IPS-20b (cell line): ENCODE measurements around the gene SPATC1L.

ENCODE experiments used
- H3K27ac ChIP-seq: one replicate; pipeline ENCODE4 v1.5.1; 2013; ENCODE audit warnings: low read length
- H3K27me3 ChIP-seq: 2 replicates; pipeline ENCODE4 v1.6.1; 2013; ENCODE audit warnings: mild to moderate bottlenecking, low read length, inconsistent platforms; ENCODE audit not compliant: insufficient read depth
- H3K36me3 ChIP-seq: 2 replicates; pipeline ENCODE4 v1.6.1; 2013; ENCODE audit warnings: low read depth, mild to moderate bottlenecking, inconsistent platforms, low read length, moderate library complexity; ENCODE audit not compliant: insufficient read depth
- H3K4me1 ChIP-seq: 2 replicates; pipeline ENCODE4 v1.6.1; 2013; ENCODE audit warnings: mild to moderate bottlenecking, control low read depth, inconsistent platforms, low read length, moderate library complexity; ENCODE audit not compliant: insufficient read depth
- H3K4me3 ChIP-seq: 2 replicates; pipeline ENCODE4 v1.5.1; 2013; ENCODE audit warnings: mild to moderate bottlenecking, low read length, inconsistent platforms
- H3K9ac ChIP-seq: 2 replicates; pipeline ENCODE4 v1.6.1; 2013; ENCODE audit warnings: low read depth, mild to moderate bottlenecking, inconsistent platforms, low read length, moderate library complexity
- H3K9me3 ChIP-seq: 2 replicates; pipeline ENCODE4 v1.6.1; 2013; ENCODE audit warnings: mild to moderate bottlenecking, low read depth, low read length, inconsistent platforms; ENCODE audit not compliant: insufficient read depth

SPATC1L gene

DNA sequence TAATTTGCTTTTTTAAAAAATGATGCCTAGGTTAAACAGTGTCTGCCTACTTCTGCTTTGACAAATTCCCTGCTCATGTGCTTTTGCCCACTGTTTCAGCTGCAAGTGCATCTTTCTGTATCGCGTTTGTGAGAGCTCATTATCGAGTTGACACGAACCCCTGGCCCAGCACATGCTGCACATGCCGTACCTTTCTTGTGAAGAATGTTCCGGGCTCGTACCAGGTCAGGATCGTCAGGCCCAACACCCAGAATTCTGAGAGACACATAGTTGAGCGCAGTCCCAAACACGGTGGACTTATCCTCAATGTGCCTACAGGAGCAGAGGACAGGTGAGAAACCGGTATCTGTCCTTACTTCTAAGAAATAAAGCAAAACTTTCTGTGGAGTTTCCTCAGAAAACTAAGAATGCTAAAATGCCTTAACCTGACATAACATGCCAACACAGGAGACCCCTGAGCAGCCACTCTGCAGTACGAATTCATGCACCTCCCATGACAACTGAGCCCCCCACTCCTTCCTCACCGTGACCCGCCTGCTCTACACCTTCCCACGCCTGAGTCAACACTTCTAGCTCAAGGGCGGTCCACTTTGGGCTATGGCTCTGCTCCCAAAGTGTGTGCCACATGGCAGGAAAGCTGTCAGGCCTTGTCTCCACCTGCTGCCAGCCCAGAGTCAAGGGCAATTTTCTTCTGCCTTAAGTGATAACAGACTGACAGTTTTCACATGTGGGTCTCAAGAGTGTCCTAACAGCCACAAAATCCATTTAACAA is 37.6 kb upstream of the SPATC1L start:
- peaks cover 43% of the 10 kb centered on the region for H3K36me3 ChIP-seq
- no peak overlapping the region for H3K27ac ChIP-seq
- H3K9ac ChIP-seq = no peak overlapping the region
- no peak overlapping the region for H3K4me3 ChIP-seq
- no peaks in the 10 kb centered on the region for H3K27me3 ChIP-seq
- H3K9me3 ChIP-seq = peaks cover 4% of the 10 kb centered on the region; the same call in 1 of the 2 replicates
- H3K4me1 ChIP-seq = no peaks in the 10 kb centered on the region

DNA sequence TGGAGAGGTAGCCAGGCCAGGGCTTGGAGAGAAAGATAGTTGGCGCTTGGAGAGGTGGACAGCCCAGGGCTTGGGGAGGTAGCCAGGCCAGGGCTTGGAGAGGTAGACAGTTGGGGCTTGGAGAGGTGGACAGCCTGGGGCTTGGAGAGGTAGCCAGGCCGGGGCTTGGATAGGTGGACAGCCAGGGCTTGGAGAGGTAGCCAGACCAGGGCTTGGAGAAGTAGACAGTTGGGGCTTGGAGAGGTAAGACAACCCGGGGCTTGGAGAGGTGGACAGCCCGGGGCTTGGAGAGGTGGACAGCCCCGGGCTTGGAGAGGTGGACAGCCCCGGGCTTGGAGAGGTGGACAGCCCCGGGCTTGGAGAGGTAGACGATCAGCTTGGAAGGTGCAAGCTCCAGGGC is 36.6 kb upstream of the SPATC1L start:
- H3K9me3 ChIP-seq = 0 out of 2 replicates have a peak, but pooled peaks cover 4% of the 10 kb centered on the region
- H3K36me3 ChIP-seq = peaks cover 45% of the 10 kb centered on the region
- no peak overlapping the region for H3K4me3 ChIP-seq
- no peaks in the 10 kb centered on the region for H3K27me3 ChIP-seq
- no peaks in the 10 kb centered on the region for H3K4me1 ChIP-seq
- no peak overlapping the region for H3K9ac ChIP-seq
- no peak overlapping the region for H3K27ac ChIP-seq

DNA sequence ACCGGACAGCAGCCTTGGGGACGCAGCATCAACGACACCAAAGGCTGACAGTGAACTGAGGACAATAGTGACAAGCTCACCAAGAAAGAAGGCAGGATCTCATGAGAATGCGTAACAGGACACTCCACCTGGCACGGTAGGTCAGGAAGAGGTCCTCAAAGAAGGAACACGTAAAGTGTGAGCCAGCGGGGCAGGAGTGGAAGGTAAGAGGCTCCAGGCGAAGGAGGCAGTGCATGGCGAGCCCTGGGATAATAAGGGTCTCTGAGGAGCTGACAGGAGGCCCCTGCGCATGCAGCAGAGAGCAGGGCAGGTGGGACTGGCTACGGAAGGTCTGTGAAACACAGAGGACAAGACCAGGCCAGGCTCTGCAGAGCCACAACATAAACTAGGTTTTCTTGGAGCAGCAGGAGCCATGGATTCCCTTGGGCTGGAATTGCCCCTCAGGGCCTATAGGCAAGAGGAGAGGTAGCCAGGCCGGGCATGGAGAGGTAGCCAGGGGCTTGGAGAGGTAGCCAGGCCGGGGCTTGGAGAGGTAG is 36.1 kb upstream of the SPATC1L start:
- H3K9me3 ChIP-seq = 0 out of 2 replicates have a peak, but pooled peaks cover under 1% of the 10 kb centered on the region
- H3K27ac ChIP-seq = no peak overlapping the region
- no peak overlapping the region for H3K4me3 ChIP-seq
- no peak overlapping the region for H3K9ac ChIP-seq
- no peaks in the 10 kb centered on the region for H3K27me3 ChIP-seq
- H3K36me3 ChIP-seq = peaks cover 46% of the 10 kb centered on the region
- H3K4me1 ChIP-seq = no peaks in the 10 kb centered on the region

DNA sequence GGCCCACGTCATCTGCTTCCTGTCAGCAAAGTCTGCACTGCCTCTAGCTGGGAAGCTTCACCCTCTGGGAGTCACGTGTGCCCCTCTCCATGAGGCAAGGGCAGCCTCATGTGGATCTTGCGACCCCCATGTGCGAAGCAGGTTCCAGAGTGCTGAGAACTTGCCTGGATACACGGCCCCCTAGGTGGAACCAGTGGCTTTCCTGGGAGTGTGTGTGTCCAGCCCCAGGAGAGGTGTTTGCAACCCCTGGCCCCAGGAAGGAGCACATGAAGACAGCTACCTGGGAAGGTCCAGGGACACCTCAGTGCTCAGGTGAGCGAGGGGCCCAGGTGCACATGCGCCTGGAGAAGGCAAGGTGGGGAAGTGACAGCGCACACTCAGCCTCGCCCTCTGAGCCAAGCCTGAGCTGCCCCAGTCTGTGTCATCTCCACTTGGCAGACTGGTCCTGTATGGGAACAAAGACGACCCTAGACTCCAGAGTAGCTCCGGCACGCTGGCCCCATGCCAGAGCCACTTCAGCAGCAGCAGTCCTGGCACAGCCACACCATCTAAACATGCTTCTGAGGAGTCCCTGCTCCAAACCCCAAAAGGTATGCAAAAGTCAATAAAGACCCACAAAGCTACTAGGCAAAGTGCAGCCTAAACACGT is 35.5 kb upstream of the SPATC1L start:
- Histone ChIP-seq H3K4me3 (no peak overlapping the region), H3K27me3 (no peaks in the 10 kb centered on the region), H3K4me1 (no peaks in the 10 kb centered on the region), H3K36me3 (peaks cover 46% of the 10 kb centered on the region), H3K9ac (no peak overlapping the region; the same call in 1 of the 2 replicates), H3K9me3 (no peaks in the 10 kb centered on the region), H3K27ac (no peak overlapping the region)

DNA sequence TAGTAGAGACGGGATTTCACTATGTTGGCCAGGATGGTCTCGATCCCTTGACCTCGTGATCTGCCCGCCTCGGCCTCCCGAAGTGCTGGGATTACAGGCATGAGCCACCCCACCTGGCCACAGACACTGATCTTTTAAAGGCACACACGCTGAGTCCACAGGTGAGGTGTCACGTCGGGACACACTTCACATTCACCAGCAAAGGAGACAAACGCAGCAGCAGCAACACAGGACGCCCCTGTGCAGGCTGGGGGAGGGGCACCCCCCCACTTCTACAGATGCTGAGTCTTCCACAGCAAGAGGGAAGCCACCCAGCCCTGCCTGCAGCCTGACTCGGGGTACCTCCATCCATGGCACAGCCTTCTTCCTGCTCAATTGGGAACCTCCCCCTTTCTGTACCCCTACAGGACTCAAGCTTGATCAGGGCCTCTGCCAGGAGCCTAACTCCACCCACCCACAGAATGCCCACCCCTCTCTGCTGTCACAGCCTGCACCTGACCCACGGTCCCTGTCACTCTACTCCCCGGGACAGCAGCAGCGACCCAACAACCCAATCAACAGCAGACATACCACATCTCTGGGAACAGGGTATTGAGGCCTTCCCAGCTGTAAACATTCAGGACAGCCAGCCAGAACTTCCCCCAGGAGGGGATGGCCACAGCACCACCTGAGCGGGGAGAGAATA is 34.8 kb upstream of the SPATC1L start:
- Histone ChIP-seq H3K9me3 (no peaks in the 10 kb centered on the region), H3K9ac (no peak overlapping the region; the same call in 1 of the 2 replicates), H3K27ac (no peak overlapping the region), H3K4me3 (no peak overlapping the region), H3K36me3 (peaks cover 50% of the 10 kb centered on the region), H3K27me3 (no peaks in the 10 kb centered on the region), H3K4me1 (no peaks in the 10 kb centered on the region)

DNA sequence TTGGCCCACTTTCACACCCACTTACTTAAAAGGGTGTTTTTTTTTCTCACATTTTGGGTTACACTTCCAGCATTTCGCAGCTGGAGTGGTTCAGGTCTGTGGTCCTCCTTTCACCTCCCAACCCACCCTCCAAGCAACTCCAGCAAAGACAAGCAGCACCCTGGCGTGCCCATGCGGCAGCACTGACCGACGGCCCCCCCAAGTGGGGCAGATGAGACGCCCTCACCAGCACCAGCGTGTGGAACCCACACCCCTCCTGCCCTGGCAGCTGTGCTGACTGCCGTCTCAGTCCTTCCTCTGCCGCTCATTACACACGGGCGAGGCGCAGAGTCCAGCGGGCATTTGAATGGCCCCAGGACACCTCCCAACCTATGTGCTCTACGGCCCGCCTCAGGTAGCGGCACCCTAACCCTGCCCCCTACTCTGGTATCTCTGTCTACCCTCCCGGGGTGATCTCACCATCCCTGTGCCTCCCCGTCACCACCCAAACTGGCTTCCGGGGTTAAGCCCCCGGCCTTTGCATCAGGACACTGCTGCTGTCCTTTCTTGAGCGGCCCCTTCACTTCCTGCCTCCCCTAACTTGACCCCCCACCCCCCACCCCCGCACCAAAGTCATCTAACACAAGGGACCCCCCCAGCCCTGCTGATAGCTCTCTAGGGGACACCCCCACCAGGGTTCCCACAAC is 33.4 kb upstream of the SPATC1L start:
- H3K36me3 ChIP-seq = peaks cover 59% of the 10 kb centered on the region
- H3K4me3 ChIP-seq = no peak overlapping the region
- no peaks in the 10 kb centered on the region for H3K4me1 ChIP-seq
- H3K9me3 ChIP-seq = no peaks in the 10 kb centered on the region
- H3K27me3 ChIP-seq = no peaks in the 10 kb centered on the region
- H3K9ac ChIP-seq = no peak overlapping the region
- H3K27ac ChIP-seq = no peak overlapping the region

DNA sequence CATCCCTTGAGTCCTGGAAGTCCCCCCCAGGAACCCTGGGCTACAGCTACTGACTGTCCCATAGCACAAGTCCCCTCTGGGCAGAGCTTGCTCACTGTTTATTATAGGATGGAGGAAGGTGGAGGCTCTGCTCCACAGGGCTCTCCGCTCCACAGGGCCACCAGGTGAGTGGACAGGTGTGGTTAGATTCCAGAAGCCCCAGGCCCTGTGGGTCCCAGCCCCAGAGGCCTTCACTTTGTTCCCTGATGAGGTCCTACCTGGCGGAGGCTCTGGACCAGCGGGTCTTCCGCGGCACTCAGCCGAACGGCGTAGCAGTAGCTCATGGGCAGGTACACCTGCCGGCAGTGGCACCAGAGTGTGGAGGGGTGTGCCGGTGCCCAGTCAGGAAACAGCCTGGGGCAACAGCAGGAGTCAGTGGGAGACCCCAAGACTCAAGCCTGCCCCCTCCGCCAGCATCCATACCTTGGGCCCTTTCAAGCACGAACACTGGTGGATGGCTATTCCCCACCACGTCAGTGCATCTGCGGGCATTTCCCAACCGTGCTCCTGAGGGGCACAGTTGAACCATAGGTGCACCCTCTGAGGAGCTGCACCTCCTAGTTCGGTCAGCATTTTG is 32.0 kb upstream of the SPATC1L start:
- H3K9ac ChIP-seq = no peak overlapping the region
- no peak overlapping the region for H3K27ac ChIP-seq
- peaks cover 57% of the 10 kb centered on the region for H3K36me3 ChIP-seq

DNA sequence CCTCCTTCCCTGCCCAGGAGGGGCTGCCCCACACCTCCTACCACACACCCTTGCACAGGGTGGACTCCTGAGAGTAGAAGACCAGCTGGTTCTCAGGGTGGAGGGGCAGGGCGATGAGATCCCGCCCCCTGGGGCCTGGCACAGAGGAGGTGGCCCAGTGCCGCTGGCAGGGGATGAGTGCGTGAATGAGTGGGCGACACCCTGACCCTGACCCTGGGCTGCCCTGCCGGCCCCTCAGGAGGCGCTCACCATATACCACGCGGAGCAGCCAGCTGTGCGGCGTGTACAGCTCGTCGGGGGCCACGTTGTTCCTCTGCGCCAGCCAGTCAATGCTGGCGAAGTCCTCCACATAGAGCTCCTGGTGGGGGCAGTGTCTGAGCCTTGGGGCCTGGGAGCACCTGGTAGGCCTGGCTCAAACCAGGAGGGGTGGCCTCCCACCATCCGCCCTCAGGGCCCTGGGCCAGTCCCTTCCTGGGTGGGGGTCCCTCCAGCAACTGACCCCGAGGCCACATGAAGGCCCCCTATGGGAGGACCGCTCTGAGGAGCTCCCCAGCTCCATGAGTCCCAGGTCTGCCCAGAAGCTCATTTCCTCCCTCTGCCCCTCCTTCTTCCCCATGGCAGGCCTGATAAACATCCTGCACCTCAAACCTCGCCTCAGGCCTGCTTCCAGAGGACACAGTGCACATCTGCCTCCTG is 31.3 kb upstream of the SPATC1L start:
- Histone ChIP-seq H3K4me3 (no peak overlapping the region), H3K27me3 (no peaks in the 10 kb centered on the region), H3K9ac (no peak overlapping the region), H3K27ac (no peak overlapping the region), H3K9me3 (no peaks in the 10 kb centered on the region), H3K36me3 (peaks cover 53% of the 10 kb centered on the region), H3K4me1 (no peaks in the 10 kb centered on the region)

More for the DNA sequence above, 32.0 kb upstream of the SPATC1L start:
- H3K9me3 ChIP-seq = no peaks in the 10 kb centered on the region
- no peaks in the 10 kb centered on the region for H3K4me1 ChIP-seq
- H3K27me3 ChIP-seq = no peaks in the 10 kb centered on the region
- H3K4me3 ChIP-seq = no peak overlapping the region

DNA sequence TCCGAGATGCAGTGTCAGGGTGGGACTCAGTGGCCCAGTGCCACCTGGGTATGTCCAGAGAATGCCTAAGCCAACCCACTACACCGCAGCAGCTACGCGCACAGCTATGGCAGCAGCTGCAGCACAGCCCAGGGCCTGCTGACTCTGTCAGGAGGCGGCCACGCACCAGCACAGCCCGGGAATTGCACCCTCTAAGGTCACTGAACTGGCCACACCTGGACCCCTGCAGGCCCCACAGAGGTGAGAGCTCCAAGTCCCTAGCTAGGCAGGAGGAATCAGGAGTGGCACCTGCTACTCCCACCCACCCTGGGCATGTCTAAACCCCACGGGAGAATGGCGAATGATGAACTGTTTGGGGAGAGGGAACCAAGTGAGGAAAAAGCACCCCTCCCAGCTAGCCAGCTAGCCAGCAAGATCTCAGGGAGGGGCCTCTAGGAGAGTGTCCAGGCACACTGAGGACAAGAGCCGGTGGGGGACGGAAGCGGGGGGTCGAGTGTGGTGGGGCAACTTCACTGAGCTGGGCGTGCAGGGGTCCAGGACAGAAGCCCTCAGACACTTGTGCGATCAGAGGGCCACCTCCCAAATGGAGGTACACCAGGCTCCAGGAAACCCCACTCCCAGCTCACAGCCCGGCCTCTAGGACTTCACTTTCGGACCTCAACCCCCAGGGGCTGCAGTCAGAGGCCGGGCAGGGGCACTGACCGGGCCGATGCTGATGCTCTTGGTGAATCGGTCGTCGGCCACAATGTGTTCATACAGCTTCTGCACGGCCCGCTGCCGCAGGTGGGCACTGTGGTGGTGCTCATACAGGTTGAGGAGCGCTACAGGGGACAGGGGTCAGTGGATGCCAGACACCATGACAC is 30.4 kb upstream of the SPATC1L start:
- H3K4me1 ChIP-seq = no peaks in the 10 kb centered on the region
- no peak overlapping the region for H3K27ac ChIP-seq
- H3K27me3 ChIP-seq = no peaks in the 10 kb centered on the region
- no peaks in the 10 kb centered on the region for H3K9me3 ChIP-seq
- H3K4me3 ChIP-seq = no peak overlapping the region
- no peak overlapping the region for H3K9ac ChIP-seq
- H3K36me3 ChIP-seq = peaks cover 46% of the 10 kb centered on the region; the same call in 1 of the 2 replicates
